MCF 10A (cell line): ENCODE results near the gene LPP. TPM values are rescaled to one million over a fixed set of nuclear protein-coding genes. Genes with fewer than 3 reads are reported as not detected.
A peak's percentile ranks its signal among the peaks of the same experiment; 100 is the strongest.

Experiments used
- BruUV-seq: library from RNA; stranded (reverse); fragments of 400-500 nt; replicated peaks from 2 replicates; lab custom pipeline; 2021; lab: Mats Ljungman, UMichigan
- CTCF ChIA-PET: fragments of 300-600 bp; sonication (Branson Sonifier 250); formaldehyde crosslinking; extraction: SDS; loops from one replicate; lab custom pipeline; 2021; ENCODE audit warnings: antibody characterized with exemption, inconsistent platforms; lab: Yijun Ruan, JAX
- POLR2A ChIA-PET: fragments of 300-600, 350-650 bp; sonication (Branson Sonifier 250); formaldehyde crosslinking; extraction: SDS; loops from one replicate; lab custom pipeline; 2020; ENCODE audit warnings: antibody characterized with exemption, inconsistent platforms; lab: Yijun Ruan, JAX
- DNase-seq: peaks from one replicate; pipeline ENCODE4 v3.0.0-alpha.2; 2018; ENCODE audit not compliant: unreplicated experiment
- H3K27ac Mint-ChIP-seq: one replicate; pipeline ENCODE4 v1.8.0; 2022; ENCODE audit warnings: mild to moderate bottlenecking, low read depth, mixed read lengths; ENCODE audit not compliant: unreplicated experiment
- H3K27me3 Mint-ChIP-seq: one replicate; pipeline ENCODE4 v1.8.0; 2022; ENCODE audit warnings: mixed read lengths; ENCODE audit not compliant: insufficient read depth, unreplicated experiment
- H3K36me3 Mint-ChIP-seq: one replicate; pipeline ENCODE4 v1.8.0; 2022; ENCODE audit warnings: mild to moderate bottlenecking, moderate library complexity, mixed read lengths; ENCODE audit not compliant: insufficient read depth, unreplicated experiment
- H3K4me1 Mint-ChIP-seq: one replicate; pipeline ENCODE4 v1.8.0; 2022; ENCODE audit warnings: mixed read lengths; ENCODE audit not compliant: insufficient read depth, unreplicated experiment
- H3K4me3 Mint-ChIP-seq: one replicate; pipeline ENCODE4 v1.8.0; 2022; ENCODE audit warnings: mild to moderate bottlenecking, moderate library complexity, mixed read lengths; ENCODE audit not compliant: unreplicated experiment
- H3K9me3 Mint-ChIP-seq: one replicate; pipeline ENCODE4 v1.8.0; 2022; ENCODE audit warnings: mixed read lengths; ENCODE audit not compliant: unreplicated experiment
- CTCF ChIP-seq: fragments of 200-600 bp; IDR thresholded peaks from one replicate; pipeline ENCODE4 v1.8.0; 2022; ENCODE audit warnings: antibody characterized with exemption, mild to moderate bottlenecking; ENCODE audit not compliant: unreplicated experiment
- intact Hi-C: fragments of 100-400 bp; cut with micrococcal nuclease; formaldehyde crosslinking; loops from 2 replicates; pipeline ENCODE4 v1.14.1; 2022
- total RNA-seq: library from RNA; stranded (reverse); gene quantifications from 2 replicates; pipeline ENCODE4 v1.2.3, GENCODE V29; 2022

LPP gene
- total RNA-seq, 1 experiment from 2014 or later = 117 TPM

GRCh38 chr3:188431040-188431439, 277.1 kb downstream of the LPP start:
- Mint-ChIP-seq H3K4me3 (no peak overlapping the region), H3K9me3 (peaks cover 34% of the 10 kb centered on the region), H3K27ac (peak overlapping the region; percentile 68), H3K36me3 (peaks cover 12% of the 10 kb centered on the region), H3K4me1 (peaks cover 25% of the 10 kb centered on the region), H3K27me3 (no peaks in the 10 kb centered on the region)
- BruUV-seq = no TSS peak
- peak; percentile 14 for DNase-seq
- POLR2A ChIA-PET = interaction anchor here (1.0 to 1.2 kb wide), 2 partner anchors 13 to 692 kb away, joined by 3 read pairs; no protein-coding TSS in a partner anchor
- CTCF ChIA-PET = no interaction called here
- no peak for TF ChIP-seq CTCF
- intact Hi-C loops = no loop called here

- peak overlapping the region; percentile 68 for H3K27ac Mint-ChIP-seq
- BruUV-seq = no TSS peak
- POLR2A ChIA-PET = interaction anchor here (0.7 to 1.2 kb wide), 4 partner anchors 12 to 700 kb away, joined by 3 read pairs; no protein-coding TSS in a partner anchor
- H3K36me3 Mint-ChIP-seq = peaks cover 10% of the 10 kb centered on the region
- peaks cover 29% of the 10 kb centered on the region for H3K9me3 Mint-ChIP-seq
- CTCF ChIA-PET = no interaction called here
- no peaks in the 10 kb centered on the region for H3K27me3 Mint-ChIP-seq
- intact Hi-C loops = no loop called here
- peak; percentile 93 for DNase-seq
- no peak for TF ChIP-seq CTCF
- H3K4me1 Mint-ChIP-seq = peaks cover 25% of the 10 kb centered on the region
- no peak overlapping the region for H3K4me3 Mint-ChIP-seq
Measured at GRCh38 chr3:188431553-188431952, 277.6 kb downstream of the LPP start.

- TF ChIP-seq CTCF = no peak
Measured at GRCh38 chr3:188432802-188433520, 279.0 kb downstream of the LPP start.

GRCh38 chr3:188433521-188434150, 279.7 kb downstream of the LPP start:
- no peak for DNase-seq
- TF ChIP-seq CTCF = no peak
- CTCF ChIA-PET = no interaction called here
- Mint-ChIP-seq H3K27me3 (no peaks in the 10 kb centered on the region), H3K4me1 (peaks cover 25% of the 10 kb centered on the region), H3K4me3 (no peak overlapping the region), H3K27ac (peak overlapping the region; percentile 28), H3K9me3 (peaks cover 19% of the 10 kb centered on the region), H3K36me3 (peaks cover 12% of the 10 kb centered on the region)
- no TSS peak for BruUV-seq
- intact Hi-C loops = no loop called here
- POLR2A ChIA-PET = interaction anchor here (1.1 kb wide), 1 partner anchor 10 kb away, joined by 3 read pairs; no protein-coding TSS in a partner anchor

More at GRCh38 chr3:188432802-188433520, 279.0 kb downstream of the LPP start:
- CTCF ChIA-PET = no interaction called here
- H3K36me3 Mint-ChIP-seq = peaks cover 7% of the 10 kb centered on the region
- POLR2A ChIA-PET = interaction anchor here (0.6 to 1.1 kb wide), 4 partner anchors 9 to 1262 kb away, joined by 3 to 7 read pairs (median 4); no protein-coding TSS in a partner anchor
- BruUV-seq = no TSS peak
- no peaks in the 10 kb centered on the region for H3K27me3 Mint-ChIP-seq
- DNase-seq = no peak
- intact Hi-C loops = no loop called here
- peaks cover 19% of the 10 kb centered on the region for H3K9me3 Mint-ChIP-seq
- H3K27ac Mint-ChIP-seq = peak overlapping the region; percentile 28
- H3K4me1 Mint-ChIP-seq = peaks cover 25% of the 10 kb centered on the region
- no peak overlapping the region for H3K4me3 Mint-ChIP-seq
